GDM1 (cell line): Measurements from ENCODE around the gene VAMP2.

Experiments
- DNase-seq: peaks from one replicate; lab custom pipeline; 2025; lab: John Stamatoyannopoulos, UW

Gene VAMP2, protein sequence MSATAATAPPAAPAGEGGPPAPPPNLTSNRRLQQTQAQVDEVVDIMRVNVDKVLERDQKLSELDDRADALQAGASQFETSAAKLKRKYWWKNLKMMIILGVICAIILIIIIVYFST

DNA sequence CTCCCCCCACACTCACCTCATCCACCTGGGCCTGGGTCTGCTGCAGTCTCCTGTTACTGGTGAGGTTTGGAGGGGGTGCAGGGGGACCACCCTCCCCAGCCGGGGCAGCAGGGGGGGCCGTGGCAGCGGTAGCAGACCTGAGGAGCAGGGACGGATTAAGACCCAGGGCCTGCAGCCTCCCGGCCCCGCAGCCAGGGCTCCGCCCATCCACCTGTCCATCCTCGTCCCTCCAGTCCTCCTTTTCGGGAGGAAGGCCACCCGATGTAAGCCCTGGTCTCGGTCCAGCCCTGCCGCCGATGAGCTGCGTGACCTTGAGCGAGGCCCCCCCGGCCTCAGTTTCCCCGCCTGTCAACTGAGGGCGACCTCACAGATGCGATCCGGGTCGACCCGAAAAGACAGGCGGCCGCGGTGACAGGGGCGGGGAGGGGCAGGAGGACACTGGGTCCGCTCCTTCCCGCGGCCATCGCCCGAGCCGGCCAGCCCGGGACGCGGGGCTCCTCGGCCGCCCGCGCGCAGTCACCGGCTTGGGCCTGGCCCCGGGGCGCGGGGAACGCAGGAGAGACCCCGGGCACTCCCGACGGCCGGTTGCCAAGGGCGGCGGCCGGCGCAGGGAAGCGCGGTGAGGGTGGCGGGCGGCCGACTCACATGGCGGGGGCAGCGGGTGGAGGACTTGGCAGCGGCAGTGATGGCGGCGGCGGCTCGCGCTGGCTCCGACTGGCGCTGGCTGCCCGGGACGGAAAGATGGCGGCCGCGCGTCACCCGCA is at the start of gene VAMP2:
Gene VAMP2 (minus strand): TSS at position 716 of the 764 bp plus-strand sequence. CDS start 69 bp downstream, at position 647.
- DNase-seq = peak; percentile 47

DNA sequence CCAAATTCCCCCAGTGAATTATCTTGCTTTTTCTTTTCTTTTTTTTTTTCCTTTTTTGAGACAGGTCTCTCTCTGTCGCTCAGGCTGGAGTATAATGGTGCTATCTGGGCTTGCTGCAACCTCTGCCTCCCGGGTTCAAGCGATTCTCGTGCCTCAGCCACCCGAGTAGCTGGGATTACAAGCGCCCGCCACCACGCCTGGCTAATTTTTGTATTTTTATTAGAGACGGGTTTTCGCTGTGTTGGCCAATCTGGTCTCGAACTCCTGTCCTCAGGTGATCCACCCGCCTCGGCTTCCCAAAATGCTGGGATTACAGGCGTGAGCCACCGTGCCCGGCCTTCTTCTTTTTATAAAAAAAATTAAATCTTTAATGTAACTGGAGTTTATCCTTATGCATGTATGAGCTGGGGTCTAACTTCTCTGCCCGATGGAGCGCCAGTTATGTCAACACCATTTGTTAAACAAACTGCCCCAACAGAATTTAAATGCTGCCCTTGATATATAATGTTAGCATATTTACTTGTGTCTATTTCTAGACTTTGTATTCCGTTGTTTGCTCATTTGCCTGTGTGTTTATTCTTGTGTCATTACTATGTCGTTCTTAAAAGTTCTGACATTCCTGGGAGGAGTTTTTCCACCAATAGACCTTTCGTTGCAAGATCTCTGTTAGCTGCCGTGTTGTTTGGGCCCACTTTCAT is 48.2 kb upstream of the VAMP2 start:
- no peak for DNase-seq

DNA sequence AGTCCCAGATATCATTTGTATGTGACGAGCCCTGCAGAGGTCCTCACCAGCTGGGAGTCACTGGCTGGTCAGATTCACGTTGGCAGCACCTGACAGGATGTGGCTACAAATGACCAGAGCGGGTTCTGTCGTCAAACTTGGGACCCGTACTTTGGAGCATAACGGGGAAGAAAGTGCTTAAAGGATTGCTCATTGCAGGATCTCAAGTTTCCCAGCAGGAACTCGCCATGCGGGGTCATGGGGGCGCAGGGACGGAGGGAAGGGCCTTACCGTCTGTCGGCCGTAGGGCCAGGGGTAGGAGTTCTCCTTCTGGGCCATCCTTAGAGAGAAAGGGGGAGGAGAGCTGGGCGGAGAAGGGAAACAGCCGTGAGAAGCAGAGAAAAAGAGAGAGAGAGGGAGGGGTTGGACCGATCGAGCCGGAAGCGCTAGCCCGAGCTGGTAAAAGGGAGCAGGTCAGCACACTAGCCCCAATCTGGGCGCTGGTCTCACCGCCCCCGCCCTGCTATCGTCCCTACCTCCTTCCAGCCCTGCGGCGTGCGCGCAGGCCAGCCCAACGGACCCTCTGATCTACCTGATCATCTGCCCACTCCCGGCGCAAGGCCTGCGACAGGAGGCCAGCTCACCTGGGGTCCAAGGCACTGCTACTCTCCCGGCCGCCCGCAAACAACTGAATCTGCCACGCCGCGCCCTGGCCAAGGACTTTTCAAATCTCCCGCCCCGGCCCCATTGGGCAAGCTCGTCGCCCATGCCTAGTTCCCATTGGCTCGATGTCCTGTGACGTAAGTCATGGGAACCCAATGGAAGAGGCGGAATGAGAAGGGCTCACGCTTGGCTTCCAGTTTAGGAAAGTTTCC is 47.4 kb upstream of the VAMP2 start, which contains the start of gene AURKB:
Gene AURKB (minus strand): TSS at position 669 of the 854 bp plus-strand sequence. CDS start 351 bp downstream, at position 318.
- peak; percentile 91 for DNase-seq

DNA sequence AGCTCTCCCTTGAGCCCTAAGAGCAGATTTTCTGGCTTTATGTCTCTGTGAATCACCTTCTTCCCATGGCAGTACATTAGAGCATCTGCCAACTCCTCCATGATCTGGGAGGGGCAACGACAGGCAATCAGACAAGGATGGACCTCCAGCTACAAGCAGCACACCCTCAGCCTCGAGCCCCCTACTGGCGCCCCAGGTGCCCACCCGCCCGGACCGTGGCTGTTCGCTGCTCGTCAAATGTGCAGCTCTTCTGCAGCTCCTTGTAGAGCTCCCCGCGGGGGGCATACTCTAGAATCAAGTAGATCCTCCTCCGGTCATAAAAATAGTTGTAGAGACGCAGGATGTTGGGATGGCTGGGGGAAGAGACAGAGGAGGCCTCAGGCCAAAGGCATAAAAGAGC is 43.8 kb upstream of the VAMP2 start:
- DNase-seq = no peak

DNA sequence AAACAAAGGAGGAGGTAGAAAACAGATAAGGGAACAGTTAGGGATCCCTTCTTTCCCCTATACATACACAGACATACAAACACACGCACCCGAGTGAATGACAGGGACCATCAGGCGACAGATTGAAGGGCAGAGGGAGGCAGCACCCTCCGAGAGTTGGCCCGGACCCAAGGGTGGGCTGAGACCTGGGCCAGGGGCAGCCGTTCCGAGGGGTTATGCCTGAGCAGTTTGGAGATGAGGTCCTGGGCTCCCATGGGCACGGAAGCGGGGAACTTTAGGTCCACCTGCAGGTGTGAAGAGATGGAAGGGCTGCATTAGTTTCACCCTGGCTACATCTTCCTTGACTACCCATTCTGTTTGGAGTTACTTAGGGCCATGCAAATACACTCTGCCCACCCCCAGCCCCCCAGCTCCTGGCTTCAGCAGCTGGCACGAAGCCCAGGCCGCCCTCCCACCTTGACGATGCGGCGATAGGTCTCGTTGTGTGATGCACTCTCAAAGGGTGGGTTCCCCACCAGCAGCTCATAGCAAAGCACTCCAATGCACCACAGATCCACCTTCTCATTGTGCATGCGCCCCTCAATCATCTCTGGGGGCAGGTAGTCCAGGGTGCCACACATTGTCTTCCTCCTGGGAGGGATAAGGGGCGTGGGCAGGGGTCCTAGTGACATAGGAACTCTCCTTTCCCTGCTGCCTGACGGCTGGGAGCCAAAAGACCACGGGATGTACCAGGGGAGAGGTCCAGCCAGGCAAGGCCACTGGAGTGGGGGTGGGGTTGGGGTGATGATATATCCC is 42.2 kb upstream of the VAMP2 start:
- DNase-seq = no peak

DNA sequence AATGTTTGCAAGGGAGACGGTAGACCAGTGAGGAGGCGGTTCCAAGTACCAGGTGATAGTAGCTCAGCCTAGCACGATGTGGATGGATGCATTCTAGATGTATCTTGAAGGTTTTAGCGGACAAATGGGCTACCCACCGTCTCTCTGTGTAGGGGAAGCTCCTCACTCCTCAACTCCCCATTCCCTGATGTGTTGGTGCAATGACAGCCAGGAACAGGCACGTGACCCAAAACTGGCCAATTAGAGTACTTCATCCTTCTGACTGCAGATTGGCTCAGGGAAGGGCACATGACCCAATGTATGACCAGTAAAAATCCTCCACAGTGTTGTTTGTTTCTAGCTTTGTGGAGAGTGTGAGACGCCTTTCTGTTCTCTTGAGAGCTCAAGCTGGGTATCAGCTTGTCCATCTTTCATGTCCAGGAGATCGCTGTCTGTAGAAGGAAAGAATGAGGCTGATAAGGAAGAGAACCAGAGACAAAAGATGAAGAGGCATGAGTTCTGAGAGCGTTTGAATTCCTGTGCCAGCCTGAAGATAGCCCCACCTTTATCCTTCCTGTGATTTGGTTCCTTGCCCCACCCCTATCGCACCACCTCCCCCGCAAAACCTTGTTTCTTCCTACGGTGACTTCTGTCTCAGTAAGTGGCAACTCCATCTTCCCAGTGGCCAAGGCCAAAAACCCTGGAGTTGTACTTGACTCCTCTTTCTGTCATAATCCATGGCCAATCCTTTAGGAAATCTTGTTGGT is 29.5 kb upstream of the VAMP2 start:
- peak; percentile 87 for DNase-seq

DNA sequence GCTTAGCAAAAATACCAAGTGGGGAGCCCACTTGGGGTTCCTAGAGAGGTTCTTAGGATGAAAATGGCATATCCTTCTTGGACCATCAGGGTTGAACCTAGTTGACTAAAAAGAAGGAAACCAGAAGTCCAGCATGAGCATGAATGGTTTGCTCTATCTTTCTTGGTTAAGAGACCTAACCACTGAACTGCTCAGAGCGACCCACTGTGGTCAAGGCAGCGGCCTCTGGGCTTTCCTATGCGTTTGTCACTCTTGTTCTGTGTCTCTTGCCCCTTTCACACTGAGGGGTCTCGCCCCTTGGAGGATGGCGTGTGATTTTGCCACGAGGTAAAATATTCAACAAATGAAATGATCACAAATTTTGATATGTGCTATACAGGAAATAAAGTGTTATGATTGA is 27.8 kb upstream of the VAMP2 start:
- no peak for DNase-seq

DNA sequence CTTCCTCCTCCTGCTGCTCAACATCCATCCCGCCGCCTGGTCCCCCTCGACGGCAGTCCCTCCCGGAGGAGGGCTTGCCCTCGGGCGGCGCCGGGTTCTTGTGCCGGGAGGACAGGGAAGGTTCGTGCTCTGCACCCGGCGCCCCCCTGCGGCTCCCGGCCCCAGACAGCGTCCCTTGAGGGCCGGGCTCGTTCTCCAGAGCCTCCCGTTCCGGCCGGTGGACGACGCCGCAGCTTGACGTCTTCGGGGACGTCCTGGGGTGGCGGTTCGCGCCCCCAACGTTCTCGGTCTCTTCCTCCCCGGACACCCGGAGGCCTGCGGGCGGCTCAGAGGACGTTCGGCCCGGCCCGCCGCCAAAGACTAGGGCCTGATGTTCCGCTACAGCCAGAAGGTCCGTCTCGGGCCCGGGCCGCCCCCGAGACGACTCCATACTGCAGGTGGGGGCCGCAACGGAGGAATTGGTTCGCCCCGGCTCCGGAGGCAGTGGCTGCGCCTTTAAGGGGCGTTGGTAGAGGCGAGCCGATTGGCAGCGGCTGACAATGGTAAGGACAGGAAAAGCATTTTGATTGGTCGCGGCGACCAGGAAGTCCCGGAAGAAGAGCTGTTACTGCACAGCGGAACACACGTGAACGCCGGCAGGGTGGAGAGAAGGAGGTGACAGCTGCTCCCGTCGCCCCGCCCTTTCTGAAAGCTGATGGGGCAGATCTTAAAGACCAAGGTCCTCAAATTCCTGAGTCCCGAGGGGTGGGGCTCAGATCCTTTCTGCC is 27.1 kb upstream of the VAMP2 start, which contains the start of gene BORCS6:
Gene BORCS6 (minus strand): TSS at position 470 of the 767 bp plus-strand sequence. CDS start 40 bp downstream, at position 430.
- DNase-seq = peak; percentile 97

DNA sequence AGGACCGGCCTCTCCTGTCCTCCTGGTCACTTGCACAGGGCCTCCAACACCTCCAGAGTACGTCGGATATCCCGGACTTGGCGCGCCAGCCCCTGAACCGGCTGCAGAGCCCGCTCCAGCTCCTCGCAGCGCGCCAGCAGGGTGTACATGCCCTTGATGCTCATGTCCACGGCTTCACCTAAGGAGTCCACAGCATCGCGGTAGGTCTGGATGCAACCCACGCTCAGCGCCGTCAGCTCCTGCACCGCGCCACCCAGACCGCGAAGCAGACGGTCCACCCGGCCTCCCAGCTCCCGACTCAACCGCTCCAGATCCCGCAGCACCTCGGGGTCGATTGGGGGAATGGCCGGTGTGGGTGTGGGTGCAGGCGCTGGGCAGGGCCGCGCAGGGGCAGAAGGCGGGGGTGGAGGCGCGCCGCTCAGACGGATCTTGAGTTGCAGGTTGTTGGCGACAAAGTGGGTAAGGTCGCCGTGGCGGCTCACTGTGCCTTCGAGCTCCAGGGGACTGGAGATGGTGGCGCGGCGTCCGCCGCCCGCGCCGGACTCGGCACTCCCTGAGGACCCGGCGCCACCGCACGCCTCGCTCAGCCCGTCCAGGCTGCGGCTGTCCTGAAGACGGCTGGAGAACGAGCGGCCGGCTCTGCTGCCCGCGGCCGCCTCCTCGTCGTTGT is 26.4 kb upstream of the VAMP2 start:
- no peak for DNase-seq

DNA sequence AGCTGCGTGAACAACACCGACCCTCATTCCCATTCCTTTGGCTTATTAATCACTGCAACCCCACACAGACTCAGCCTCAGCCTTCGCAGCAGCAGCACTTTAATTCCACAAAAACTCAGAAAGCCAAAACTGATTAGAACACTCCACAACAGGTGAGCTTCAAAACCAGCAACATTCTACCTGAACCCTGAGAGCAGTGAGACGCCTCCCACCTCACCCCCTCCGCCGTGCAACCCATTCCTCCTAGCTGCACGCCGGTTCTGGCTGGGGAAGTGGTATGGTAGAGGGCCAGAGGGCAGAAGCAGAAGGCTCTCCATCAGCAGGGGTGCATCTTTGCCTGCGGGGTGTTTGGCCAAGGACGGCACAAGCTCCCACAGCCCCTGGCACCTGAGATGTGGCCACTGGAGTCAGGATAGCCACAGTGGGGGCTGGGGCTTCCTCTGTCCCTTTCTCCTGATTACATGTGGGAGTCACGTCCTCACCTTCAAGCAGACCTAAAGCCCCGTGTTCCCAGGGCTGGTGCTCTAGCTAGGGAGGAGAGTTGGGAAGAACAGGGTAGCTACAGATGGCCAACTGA is 25.6 kb upstream of the VAMP2 start:
- peak; percentile 1 for DNase-seq

DNA sequence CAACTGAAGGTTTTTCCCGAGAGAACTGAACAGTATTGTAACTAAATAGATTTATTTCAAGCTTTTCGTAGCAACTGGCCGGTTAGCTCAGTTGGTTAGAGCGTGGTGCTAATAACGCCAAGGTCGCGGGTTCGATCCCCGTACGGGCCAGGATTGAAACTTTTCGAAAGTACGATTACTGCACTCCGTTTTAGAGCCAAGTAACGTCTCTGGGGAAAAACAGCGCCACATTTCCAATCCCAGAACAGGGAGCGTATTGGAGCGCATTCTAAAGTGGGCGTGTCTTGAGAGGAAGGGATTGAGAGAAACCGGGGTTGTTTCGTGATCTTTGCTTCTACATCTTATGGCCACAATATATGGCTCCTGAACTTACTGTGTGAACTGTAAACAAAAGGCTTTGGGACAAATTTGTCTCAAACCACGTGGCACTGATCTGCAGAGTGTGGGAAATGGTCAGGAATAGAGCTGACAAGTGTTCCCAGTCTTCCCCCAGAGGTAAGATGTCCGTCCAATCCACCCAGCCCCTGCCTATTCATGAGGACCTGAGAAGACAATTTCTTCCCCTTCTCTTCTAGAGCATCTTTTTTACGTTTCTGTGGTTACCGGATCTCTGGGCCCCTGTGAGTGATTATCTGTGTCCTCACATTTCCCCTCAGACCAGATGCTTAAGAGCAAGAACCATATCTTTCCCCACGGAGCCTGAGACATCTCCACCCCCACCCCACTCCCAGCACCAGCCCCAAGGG is 24.9 kb upstream of the VAMP2 start:
- DNase-seq = peak; percentile 90

DNA sequence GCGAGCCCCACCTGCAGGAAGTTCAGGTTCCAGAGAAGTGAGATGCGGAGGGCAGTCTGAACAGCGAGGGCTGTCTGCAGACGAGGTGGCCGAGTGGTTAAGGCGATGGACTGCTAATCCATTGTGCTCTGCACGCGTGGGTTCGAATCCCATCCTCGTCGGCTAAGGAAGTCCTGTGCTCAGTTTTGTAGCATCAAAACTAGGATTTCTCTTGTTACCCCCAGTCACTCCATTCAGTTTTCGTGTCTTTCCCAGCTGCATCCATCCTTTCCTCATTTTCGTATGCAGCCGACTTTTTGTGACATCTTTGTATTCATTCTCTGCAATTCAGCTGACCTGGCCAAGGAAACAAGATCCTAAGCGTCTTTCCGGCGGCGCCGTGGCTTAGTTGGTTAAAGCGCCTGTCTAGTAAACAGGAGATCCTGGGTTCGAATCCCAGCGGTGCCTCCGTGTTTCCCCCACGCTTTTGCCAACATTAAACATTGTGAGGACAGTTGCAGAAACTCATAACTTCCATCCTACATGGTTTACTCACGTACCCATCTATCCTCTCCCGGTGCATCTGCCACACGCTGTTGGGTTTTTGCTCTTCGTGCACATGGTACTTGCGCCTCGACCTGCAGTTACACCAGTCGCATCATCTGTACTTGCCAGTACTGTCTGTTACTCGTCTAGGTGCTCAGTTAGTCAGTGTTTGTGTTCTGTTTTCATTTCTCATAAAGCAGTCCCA is 24.2 kb upstream of the VAMP2 start:
- DNase-seq = peak; percentile 91

DNA sequence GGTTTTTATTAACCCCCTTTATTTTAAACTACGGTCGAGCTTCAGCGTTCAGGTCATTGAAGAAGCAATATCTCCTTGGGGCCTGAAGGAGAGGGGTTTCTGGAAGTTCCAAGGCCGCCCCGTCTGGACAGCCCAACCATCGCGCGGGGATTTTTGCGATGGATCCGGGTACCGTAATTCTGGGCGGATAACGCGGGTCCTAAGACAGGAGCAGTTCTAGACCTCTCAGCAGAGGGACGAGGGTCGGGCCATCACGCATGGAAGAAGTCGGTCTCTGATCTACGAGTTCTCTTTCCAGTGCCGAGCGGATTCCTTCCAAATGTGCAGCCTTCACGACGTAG is 23.7 kb upstream of the VAMP2 start:
- DNase-seq = no peak

DNA sequence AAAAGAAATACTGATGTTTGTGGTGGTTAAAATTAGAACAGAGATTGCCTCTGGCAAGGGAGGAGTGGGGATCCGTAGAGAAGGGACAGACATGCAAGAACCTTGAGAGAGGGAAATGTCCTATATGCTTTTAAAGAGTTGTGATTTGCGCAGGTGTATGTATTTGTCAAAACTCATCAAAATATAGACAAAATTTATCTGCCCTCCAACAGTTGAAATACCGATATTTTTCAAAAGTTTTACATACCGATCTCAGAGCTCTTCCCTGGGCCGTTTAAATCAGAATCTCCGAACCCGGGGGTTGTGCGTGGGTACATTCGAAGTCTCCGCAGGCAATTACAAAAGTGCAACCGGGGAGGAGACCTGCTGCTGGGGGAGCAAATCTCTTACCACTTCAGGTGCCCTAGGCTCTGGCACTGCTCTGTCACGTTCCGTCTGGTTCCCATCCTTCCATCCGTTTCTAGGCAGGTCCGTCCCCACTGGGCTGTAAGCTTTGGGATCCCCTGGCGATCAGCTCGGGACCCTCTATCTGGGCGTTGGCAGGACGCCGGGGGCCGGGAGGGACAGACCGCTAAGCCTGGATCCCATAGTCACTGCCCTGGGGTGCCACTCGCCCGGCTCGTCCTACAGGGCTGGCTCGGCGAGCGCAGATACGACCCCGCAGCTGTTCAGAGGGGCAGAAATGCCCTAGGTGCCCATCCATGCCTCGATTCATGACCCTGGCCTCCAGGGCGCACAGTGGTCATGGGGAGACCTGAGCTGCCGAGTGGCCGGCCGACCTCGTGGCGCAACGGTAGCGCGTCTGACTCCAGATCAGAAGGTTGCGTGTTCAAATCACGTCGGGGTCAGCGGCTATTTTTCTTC is 23.1 kb upstream of the VAMP2 start:
- peak; percentile 71 for DNase-seq

DNA sequence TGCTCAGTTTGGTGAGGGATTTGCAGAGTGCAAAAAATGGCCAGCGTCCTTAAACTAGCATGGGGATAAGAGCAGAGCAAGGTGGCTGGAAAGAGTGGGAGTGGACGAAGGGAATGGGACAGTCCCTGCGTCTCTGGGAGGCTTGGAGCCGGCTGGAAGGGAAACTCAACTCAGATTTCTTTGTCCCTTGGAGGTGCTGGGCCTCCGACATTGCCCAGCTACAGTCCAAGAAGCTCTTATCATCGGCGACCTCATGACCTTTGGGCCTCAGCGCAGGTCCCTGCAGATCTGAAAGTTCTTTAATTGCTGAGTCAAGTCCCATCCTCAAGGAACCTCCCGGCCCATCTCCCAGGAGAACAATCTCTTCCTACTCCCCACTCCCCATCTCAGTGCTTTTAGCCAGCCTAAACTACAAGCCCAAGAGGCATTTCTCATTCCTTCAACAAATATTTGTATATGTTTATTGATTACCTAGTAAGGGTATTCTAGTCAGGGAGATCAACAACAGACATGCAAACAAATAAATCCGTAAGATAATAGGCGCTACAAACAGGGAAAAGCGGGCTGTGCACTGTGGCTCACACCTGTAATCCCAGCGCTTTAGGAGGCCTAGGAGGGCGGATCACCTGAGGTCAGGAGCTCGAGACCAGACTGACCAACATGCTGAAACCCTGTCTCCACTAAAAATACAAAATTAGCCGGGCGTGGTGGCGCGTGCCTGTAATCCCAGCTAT is 14.4 kb upstream of the VAMP2 start:
- no peak for DNase-seq
